ENCODE results near the gene DIP2A.
"Not testable (repeated sequence)": the region's sequence is repeated elsewhere in the genome, so short reads cannot be mapped to it uniquely, and the experiment has no call there.

DIP2A gene

GRCh38 chr21:46559291-46559983 lies 100.7 kb downstream of the DIP2A start:
- no peak for FAIRE-seq
- DNase-seq (ENCODE audit: insufficient read length, low spot score), result no peak
- TF ChIP-seq POLR2A (IDR thresholded peaks at IDR 0.05; ENCODE audit: low read depth, low read length), result no peak

- no peak for DNase-seq (ENCODE audit: insufficient read length, low spot score)
- no peak for FAIRE-seq
- no peak for TF ChIP-seq POLR2A (IDR thresholded peaks at IDR 0.05; ENCODE audit: low read depth, low read length)
These were observed 102.1 kb downstream of the DIP2A start for GRCh38 chr21:46560568-46561444.

GRCh38 chr21:46561445-46562090 lies 102.9 kb downstream of the DIP2A start:
- TF ChIP-seq POLR2A (IDR thresholded peaks at IDR 0.05; ENCODE audit: low read depth, low read length), result no peak
- DNase-seq (ENCODE audit: insufficient read length, low spot score), result no peak
- FAIRE-seq, result no peak

GRCh38 chr21:46562472-46562871 lies 103.8 kb downstream of the DIP2A start:
- no peak for TF ChIP-seq POLR2A (IDR thresholded peaks at IDR 0.05; ENCODE audit: low read depth, low read length)
- no peak for FAIRE-seq
- no peak for DNase-seq (ENCODE audit: insufficient read length, low spot score)

GRCh38 chr21:46562964-46563607 lies 104.4 kb downstream of the DIP2A start:
- FAIRE-seq, result no peak
- no peak for TF ChIP-seq POLR2A (IDR thresholded peaks at IDR 0.05; ENCODE audit: low read depth, low read length)
- no peak for DNase-seq (ENCODE audit: insufficient read length, low spot score)

- FAIRE-seq, result no peak
- TF ChIP-seq POLR2A (IDR thresholded peaks at IDR 0.05; ENCODE audit: low read depth, low read length), result no peak
- no peak for DNase-seq (ENCODE audit: insufficient read length, low spot score)
These were observed 105.7 kb downstream of the DIP2A start for GRCh38 chr21:46564391-46564790.

GRCh38 chr21:46567348-46567747 lies 108.7 kb downstream of the DIP2A start:
- DNase-seq (ENCODE audit: insufficient read length, low spot score), result no peak
- no peak for FAIRE-seq
- TF ChIP-seq POLR2A (IDR thresholded peaks at IDR 0.05; ENCODE audit: low read depth, low read length), result no peak

GRCh38 chr21:46568562-46568961 lies 109.9 kb downstream of the DIP2A start:
- DNase-seq (ENCODE audit: insufficient read length, low spot score) (no peak), FAIRE-seq (no peak)
- TF ChIP-seq POLR2A (IDR thresholded peaks at IDR 0.05; ENCODE audit: low read depth, low read length), result no peak

GRCh38 chr21:46569081-46569480 lies 110.4 kb downstream of the DIP2A start:
- DNase-seq (ENCODE audit: insufficient read length, low spot score) (no peak), FAIRE-seq (no peak)
- no peak for TF ChIP-seq POLR2A (IDR thresholded peaks at IDR 0.05; ENCODE audit: low read depth, low read length)

GRCh38 chr21:46570119-46570518 lies 111.4 kb downstream of the DIP2A start:
- DNase-seq (ENCODE audit: insufficient read length, low spot score) (no peak), FAIRE-seq (no peak)
- no peak for TF ChIP-seq POLR2A (IDR thresholded peaks at IDR 0.05; ENCODE audit: low read depth, low read length)

- DNase-seq (ENCODE audit: insufficient read length, low spot score), result no peak
- no peak for FAIRE-seq
- no peak for TF ChIP-seq POLR2A (IDR thresholded peaks at IDR 0.05; ENCODE audit: low read depth, low read length)
These were observed 111.9 kb downstream of the DIP2A start for GRCh38 chr21:46570631-46571030.

GRCh38 chr21:46572850-46573249 lies 114.2 kb downstream of the DIP2A start:
- no peak for FAIRE-seq
- TF ChIP-seq POLR2A (IDR thresholded peaks at IDR 0.05; ENCODE audit: low read depth, low read length), result no peak

GRCh38 chr21:46577786-46578185 lies 119.1 kb downstream of the DIP2A start:
- not testable (repeated sequence) for DNase-seq (ENCODE audit: insufficient read length, low spot score); FAIRE-seq

More at GRCh38 chr21:46572850-46573249, 114.2 kb downstream of the DIP2A start:
- no peak for DNase-seq (ENCODE audit: insufficient read length, low spot score)

- not testable (repeated sequence) for DNase-seq (ENCODE audit: insufficient read length, low spot score); FAIRE-seq
These were observed 120.7 kb downstream of the DIP2A start for GRCh38 chr21:46579394-46579793.
